LNCaP clone FGC (cell line): ENCODE results near the gene ZNF566.

ENCODE experiments used
- DNase-seq: peaks from one replicate; pipeline ENCODE4 v3.0.0-alpha.2; 2011; ENCODE audit warnings: low read depth
- H3K4me3 ChIP-seq: 2 replicates; pipeline ENCODE4 v1.5.1; 2011; ENCODE audit warnings: mild to moderate bottlenecking, low read depth, low read length, control low read depth
- CTCF ChIP-seq: IDR thresholded peaks from 2 replicates; pipeline ENCODE4 v1.5.1; 2012; ENCODE audit warnings: mild to moderate bottlenecking; ENCODE audit not compliant: control insufficient read depth, insufficient read depth; ENCODE audit errors: extremely low read depth

The ZNF566 gene

GRCh38 chr19:36449059-36449670 lies 40.2 kb downstream of the ZNF566 start:
- DNase-seq, result no peak
- TF ChIP-seq CTCF, result no peak
- H3K4me3 ChIP-seq, result no peak overlapping the region

- no peak for DNase-seq
- H3K4me3 ChIP-seq, result no peak overlapping the region
- no peak for TF ChIP-seq CTCF
These were observed 48.0 kb downstream of the ZNF566 start for GRCh38 chr19:36441339-36441738.

- no peak for DNase-seq
- TF ChIP-seq CTCF, result no peak
- H3K4me3 ChIP-seq, result no peak overlapping the region
These were observed 52.8 kb downstream of the ZNF566 start for GRCh38 chr19:36436531-36436930.

- DNase-seq, result no peak
- no peak overlapping the region for H3K4me3 ChIP-seq
- no peak for TF ChIP-seq CTCF
These were observed 65.4 kb downstream of the ZNF566 start for GRCh38 chr19:36423925-36424324.

GRCh38 chr19:36421749-36422481 lies 67.4 kb downstream of the ZNF566 start:
- no peak overlapping the region for H3K4me3 ChIP-seq
- TF ChIP-seq CTCF, result no peak
- no peak for DNase-seq

- no peak for DNase-seq
- no peak for TF ChIP-seq CTCF
- no peak overlapping the region for H3K4me3 ChIP-seq
These were observed 68.2 kb downstream of the ZNF566 start for GRCh38 chr19:36420961-36421748.
